HepG2 (cell line): ENCODE measurements around the gene NOS1AP. TPM values are rescaled to one million over a fixed set of nuclear protein-coding genes. Genes with fewer than 3 reads are reported as not detected.

Experiments used
- BRCA1 ChIP-seq: sonication (generic); formaldehyde crosslinking; IDR thresholded peaks from 2 replicates; pipeline ENCODE4 v1.4.0; 2020; ENCODE audit warnings: missing genetic modification reagents
- CHD4 ChIP-seq: fragments of 200-600 bp; sonication (generic); IDR thresholded peaks from 2 replicates; pipeline ENCODE4 v1.7.0; 2017; ENCODE audit warnings: mild to moderate bottlenecking, low read length, borderline replicate concordance
- HOXA5 ChIP-seq: sonication (generic); formaldehyde crosslinking; IDR thresholded peaks from 2 replicates; pipeline ENCODE4 v1.4.0; 2020; ENCODE audit warnings: missing genetic modification reagents
- IKZF1 ChIP-seq: fragments of 450-650 bp; IDR thresholded peaks from 2 replicates; pipeline ENCODE4 v1.7.1; 2016
- IKZF4 ChIP-seq: sonication (generic); formaldehyde crosslinking; IDR thresholded peaks from 2 replicates; pipeline ENCODE4 v1.5.1; 2020; ENCODE audit warnings: borderline replicate concordance, mild to moderate bottlenecking, low read depth, missing genetic modification reagents; ENCODE audit errors: not compliant biosample characterization
- NONO ChIP-seq, 2 experiments: fragments of 450-650 bp in 1 of 2; sonication (generic) in 1 of 2; formaldehyde crosslinking in 1 of 2; IDR thresholded peaks in 1 of 2; conservative IDR thresholded peaks in 1 of 2; 2 replicates each; pipeline versions ENCODE4 v1.6.1 to v1.8.0; 2017 to 2022; ENCODE audit warnings: mild to moderate bottlenecking in 1 of 2, missing genetic modification reagents in 1 of 2, moderate library complexity in 1 of 2
- NRL ChIP-seq: sonication (generic); formaldehyde crosslinking; IDR thresholded peaks from 2 replicates; pipeline ENCODE4 v1.5.0; 2020; ENCODE audit warnings: missing genetic modification reagents, mild to moderate bottlenecking, moderate library complexity, borderline replicate concordance
- TARDBP ChIP-seq: sonication (generic); formaldehyde crosslinking; IDR thresholded peaks from 2 replicates; pipeline ENCODE4 v1.8.0; 2022; ENCODE audit warnings: mild to moderate bottlenecking, missing genetic modification reagents
- TBX3 ChIP-seq: fragments of 450-650 bp; IDR thresholded peaks from 2 replicates; pipeline ENCODE4 v1.6.1; 2017; ENCODE audit warnings: antibody characterized with exemption, mild to moderate bottlenecking, inconsistent platforms, borderline replicate concordance
- TCF7 ChIP-seq: sonication (generic); IDR thresholded peaks from 2 replicates; pipeline ENCODE4 v1.6.1; 2016; ENCODE audit warnings: antibody characterized with exemption, low read depth
- ZFP1 ChIP-seq: IDR thresholded peaks from 2 replicates; pipeline ENCODE4 v1.6.1; 2016
- ZIK1 ChIP-seq: sonication (generic); formaldehyde crosslinking; IDR thresholded peaks from 2 replicates; pipeline ENCODE4 v1.5.0; 2020; ENCODE audit warnings: mild to moderate bottlenecking, low read depth, missing genetic modification reagents, borderline replicate concordance
- ZNF10 ChIP-seq: sonication (generic); formaldehyde crosslinking; IDR thresholded peaks from 2 replicates; pipeline ENCODE4 v1.4.0; 2020; ENCODE audit warnings: mild to moderate bottlenecking, low read depth, missing genetic modification reagents, borderline replicate concordance
- ZNF3 ChIP-seq: IDR thresholded peaks from 2 replicates; pipeline ENCODE4 v1.7.0; 2017; ENCODE audit warnings: inconsistent platforms
- ZNF335 ChIP-seq: sonication (generic); formaldehyde crosslinking; IDR thresholded peaks from 2 replicates; pipeline ENCODE4 v1.4.0; 2020; ENCODE audit warnings: missing genetic modification reagents
- ZNF343 ChIP-seq: sonication (generic); formaldehyde crosslinking; IDR thresholded peaks from 2 replicates; pipeline ENCODE4 v1.4.0; 2020; ENCODE audit warnings: mild to moderate bottlenecking, missing genetic modification reagents
- ZNF543 ChIP-seq: sonication (generic); formaldehyde crosslinking; IDR thresholded peaks from 2 replicates; pipeline ENCODE4 v1.4.0; 2020; ENCODE audit warnings: mild to moderate bottlenecking, missing genetic modification reagents
- ZSCAN20 ChIP-seq: sonication (generic); formaldehyde crosslinking; IDR thresholded peaks from 2 replicates; pipeline ENCODE4 v1.4.0; 2020; ENCODE audit warnings: missing genetic modification reagents, mild to moderate bottlenecking, borderline replicate concordance
- polyA plus RNA-seq, 8 experiments: library from polyadenylated mRNA; depleted of rRNA in 3 of 8; stranded (reverse) in 7 of 8; unstranded in 1 of 8; fragments of >200 nt; fragmentation: Illumina TruSeq in 4 of 8; extraction: Trizol in 4 of 8; gene quantifications; 2 replicates each; pipeline versions ENCODE4 v1.2.1 to v1.2.3, GENCODE V29; 2011 to 2016; ENCODE audit warnings: low read depth in 4 of 8, missing spikeins in 1 of 8, mixed read lengths in 1 of 8; ENCODE audit not compliant: insufficient read depth in 1 of 8
- total RNA-seq, 5 experiments: library from RNA; depleted of rRNA; stranded (reverse); fragments of >200 nt; fragmentation: Illumina TruSeq; extraction: Trizol; gene quantifications; 2 replicates each; pipeline ENCODE4 v1.2.3, GENCODE V29; 2016; ENCODE audit warnings: low read depth in 1 of 5
- TF ChIP-seq, protein P1 (sequence below): sonication (generic); formaldehyde crosslinking; conservative IDR thresholded peaks from 2 replicates; pipeline ENCODE4 v1.5.0; 2020; ENCODE audit warnings: missing genetic modification reagents
- TF ChIP-seq, protein P2 (sequence below): sonication (generic); formaldehyde crosslinking; IDR thresholded peaks from 2 replicates; pipeline ENCODE4 v1.4.0; 2020; ENCODE audit warnings: missing genetic modification reagents
- TF ChIP-seq, protein P3 (sequence below): sonication (generic); formaldehyde crosslinking; IDR thresholded peaks from 2 replicates; pipeline ENCODE4 v1.4.0; 2020; ENCODE audit warnings: missing genetic modification reagents

Gene NOS1AP
- total and polyA plus RNA-seq, 2 of the 13 experiments (the other 11 are each of a cell fraction or from before 2014, with no cell fraction given): 2.0 to 3.3 TPM

DNA sequence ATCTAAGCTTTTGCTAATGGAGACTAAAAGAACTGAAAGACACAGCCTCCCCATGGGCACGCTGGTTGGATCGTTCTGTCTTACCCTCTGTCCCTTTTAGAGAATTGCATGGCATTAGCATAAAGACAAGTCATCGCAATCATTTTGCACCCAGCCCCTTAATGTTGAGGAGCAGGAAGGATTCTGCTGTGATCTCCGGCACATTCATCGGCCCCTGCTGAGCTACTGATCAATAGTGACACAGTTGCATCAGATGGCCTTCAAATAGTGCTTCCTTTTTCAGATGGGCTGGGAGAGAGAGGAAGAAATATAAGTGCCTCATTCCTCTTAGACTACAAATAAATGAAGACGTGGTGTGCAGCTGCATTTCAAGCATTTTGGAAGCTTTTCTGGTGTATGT, 75.4 kb downstream of the NOS1AP start (continued):
- TF ChIP-seq, protein P1, sequence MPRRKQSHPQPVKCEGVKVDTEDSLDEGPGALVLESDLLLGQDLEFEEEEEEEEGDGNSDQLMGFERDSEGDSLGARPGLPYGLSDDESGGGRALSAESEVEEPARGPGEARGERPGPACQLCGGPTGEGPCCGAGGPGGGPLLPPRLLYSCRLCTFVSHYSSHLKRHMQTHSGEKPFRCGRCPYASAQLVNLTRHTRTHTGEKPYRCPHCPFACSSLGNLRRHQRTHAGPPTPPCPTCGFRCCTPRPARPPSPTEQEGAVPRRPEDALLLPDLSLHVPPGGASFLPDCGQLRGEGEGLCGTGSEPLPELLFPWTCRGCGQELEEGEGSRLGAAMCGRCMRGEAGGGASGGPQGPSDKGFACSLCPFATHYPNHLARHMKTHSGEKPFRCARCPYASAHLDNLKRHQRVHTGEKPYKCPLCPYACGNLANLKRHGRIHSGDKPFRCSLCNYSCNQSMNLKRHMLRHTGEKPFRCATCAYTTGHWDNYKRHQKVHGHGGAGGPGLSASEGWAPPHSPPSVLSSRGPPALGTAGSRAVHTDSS (CRISPR knock-in tag): no peak
- TF ChIP-seq TBX3: no peak
- TF ChIP-seq ZSCAN20 (CRISPR knock-in tag): no peak
- peak; percentile 70; the same call in 1 of the 2 replicates for TF ChIP-seq TARDBP (CRISPR knock-in tag)
- TF ChIP-seq ZNF543 (CRISPR knock-in tag): no peak
- no peak for TF ChIP-seq HOXA5 (CRISPR knock-in tag)
- TF ChIP-seq TCF7: no peak
- TF ChIP-seq, protein P2, sequence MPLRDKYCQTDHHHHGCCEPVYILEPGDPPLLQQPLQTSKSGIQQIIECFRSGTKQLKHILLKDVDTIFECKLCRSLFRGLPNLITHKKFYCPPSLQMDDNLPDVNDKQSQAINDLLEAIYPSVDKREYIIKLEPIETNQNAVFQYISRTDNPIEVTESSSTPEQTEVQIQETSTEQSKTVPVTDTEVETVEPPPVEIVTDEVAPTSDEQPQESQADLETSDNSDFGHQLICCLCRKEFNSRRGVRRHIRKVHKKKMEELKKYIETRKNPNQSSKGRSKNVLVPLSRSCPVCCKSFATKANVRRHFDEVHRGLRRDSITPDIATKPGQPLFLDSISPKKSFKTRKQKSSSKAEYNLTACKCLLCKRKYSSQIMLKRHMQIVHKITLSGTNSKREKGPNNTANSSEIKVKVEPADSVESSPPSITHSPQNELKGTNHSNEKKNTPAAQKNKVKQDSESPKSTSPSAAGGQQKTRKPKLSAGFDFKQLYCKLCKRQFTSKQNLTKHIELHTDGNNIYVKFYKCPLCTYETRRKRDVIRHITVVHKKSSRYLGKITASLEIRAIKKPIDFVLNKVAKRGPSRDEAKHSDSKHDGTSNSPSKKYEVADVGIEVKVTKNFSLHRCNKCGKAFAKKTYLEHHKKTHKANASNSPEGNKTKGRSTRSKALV (CRISPR knock-in tag): no peak
- TF ChIP-seq CHD4: no peak
- no peak for TF ChIP-seq BRCA1 (CRISPR knock-in tag)
- no peak for TF ChIP-seq ZNF10 (CRISPR knock-in tag)
- no peak for TF ChIP-seq ZFP1 (CRISPR knock-in tag)
- no peak for TF ChIP-seq IKZF1
- TF ChIP-seq ZNF335 (CRISPR knock-in tag): no peak
- TF ChIP-seq ZIK1 (CRISPR knock-in tag): no peak
- TF ChIP-seq NONO (IDR thresholded peaks at IDR 0.05): no peak
- no peak for TF ChIP-seq NONO (CRISPR knock-in tag; conservative IDR thresholded peaks at IDR 0.05)
- no peak for TF ChIP-seq ZNF3 (CRISPR knock-in tag)
- TF ChIP-seq IKZF4 (CRISPR knock-in tag): no peak
- TF ChIP-seq, protein P3, sequence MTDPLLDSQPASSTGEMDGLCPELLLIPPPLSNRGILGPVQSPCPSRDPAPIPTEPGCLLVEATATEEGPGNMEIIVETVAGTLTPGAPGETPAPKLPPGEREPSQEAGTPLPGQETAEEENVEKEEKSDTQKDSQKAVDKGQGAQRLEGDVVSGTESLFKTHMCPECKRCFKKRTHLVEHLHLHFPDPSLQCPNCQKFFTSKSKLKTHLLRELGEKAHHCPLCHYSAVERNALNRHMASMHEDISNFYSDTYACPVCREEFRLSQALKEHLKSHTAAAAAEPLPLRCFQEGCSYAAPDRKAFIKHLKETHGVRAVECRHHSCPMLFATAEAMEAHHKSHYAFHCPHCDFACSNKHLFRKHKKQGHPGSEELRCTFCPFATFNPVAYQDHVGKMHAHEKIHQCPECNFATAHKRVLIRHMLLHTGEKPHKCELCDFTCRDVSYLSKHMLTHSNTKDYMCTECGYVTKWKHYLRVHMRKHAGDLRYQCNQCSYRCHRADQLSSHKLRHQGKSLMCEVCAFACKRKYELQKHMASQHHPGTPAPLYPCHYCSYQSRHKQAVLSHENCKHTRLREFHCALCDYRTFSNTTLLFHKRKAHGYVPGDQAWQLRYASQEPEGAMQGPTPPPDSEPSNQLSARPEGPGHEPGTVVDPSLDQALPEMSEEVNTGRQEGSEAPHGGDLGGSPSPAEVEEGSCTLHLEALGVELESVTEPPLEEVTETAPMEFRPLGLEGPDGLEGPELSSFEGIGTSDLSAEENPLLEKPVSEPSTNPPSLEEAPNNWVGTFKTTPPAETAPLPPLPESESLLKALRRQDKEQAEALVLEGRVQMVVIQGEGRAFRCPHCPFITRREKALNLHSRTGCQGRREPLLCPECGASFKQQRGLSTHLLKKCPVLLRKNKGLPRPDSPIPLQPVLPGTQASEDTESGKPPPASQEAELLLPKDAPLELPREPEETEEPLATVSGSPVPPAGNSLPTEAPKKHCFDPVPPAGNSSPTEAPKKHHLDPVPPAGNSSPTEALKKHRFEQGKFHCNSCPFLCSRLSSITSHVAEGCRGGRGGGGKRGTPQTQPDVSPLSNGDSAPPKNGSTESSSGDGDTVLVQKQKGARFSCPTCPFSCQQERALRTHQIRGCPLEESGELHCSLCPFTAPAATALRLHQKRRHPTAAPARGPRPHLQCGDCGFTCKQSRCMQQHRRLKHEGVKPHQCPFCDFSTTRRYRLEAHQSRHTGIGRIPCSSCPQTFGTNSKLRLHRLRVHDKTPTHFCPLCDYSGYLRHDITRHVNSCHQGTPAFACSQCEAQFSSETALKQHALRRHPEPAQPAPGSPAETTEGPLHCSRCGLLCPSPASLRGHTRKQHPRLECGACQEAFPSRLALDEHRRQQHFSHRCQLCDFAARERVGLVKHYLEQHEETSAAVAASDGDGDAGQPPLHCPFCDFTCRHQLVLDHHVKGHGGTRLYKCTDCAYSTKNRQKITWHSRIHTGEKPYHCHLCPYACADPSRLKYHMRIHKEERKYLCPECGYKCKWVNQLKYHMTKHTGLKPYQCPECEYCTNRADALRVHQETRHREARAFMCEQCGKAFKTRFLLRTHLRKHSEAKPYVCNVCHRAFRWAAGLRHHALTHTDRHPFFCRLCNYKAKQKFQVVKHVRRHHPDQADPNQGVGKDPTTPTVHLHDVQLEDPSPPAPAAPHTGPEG (CRISPR knock-in tag): no peak
- TF ChIP-seq NRL (CRISPR knock-in tag): no peak
- TF ChIP-seq ZNF343: no peak
